Left hindlimb (tissue), 1 donor: ENCODE data around the gene FSTL4.
"Not testable (repeated sequence)": the region's sequence is repeated elsewhere in the genome, so short reads cannot be mapped to it uniquely, and the experiment has no call there.

Experiments used
- DNase-seq: peaks from one replicate; pipeline ENCODE4 v3.0.0-alpha.2; 2018

FSTL4 gene

DNA sequence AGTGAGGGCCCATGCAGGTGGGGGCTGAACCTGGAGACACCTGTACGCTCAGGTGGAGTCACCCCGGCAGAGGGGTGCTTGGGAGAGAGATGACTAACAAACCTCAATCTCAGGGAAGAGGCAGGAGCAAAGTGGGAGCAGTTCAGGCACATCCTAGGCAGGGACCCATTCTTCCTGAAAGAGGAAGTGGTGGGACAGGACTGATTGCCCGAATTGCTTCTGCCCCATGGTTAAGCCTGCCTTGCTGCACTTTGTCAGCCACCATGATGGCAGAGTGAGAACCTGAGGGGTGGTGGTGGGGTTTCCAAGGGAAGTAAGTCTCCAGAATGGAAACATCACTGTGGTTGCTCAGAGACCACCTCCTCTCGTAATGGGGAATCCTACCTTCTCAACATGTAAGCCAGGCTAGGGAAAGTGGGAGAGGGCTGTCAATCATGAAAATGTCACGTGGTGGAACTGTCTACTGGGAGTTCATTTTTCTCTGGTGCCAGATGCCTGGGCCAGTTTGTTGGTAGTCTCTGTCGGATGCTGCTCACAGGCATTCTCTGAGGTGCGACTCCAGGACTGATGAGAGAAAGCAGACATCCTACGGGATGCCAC is 410.2 kb downstream of the FSTL4 start:
- no peak for DNase-seq

DNA sequence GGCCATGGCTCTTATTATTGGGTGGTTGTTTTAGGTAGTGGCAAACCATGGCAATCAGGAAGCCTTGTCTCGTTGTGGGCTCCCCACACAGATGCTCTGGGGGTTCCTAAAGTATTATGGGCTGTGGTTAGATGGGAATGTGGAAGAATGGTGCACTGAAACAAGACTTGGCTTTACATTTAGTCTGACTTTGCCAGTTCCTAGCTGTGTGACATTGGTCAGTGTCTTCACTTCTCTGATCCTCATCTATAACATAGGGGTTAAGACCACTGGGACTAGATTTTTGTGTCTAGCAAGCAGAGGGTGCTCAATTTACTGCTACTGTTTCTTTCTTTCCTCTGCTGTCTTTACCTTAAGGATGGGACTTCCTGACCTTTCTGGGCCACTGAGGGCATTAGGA is 411.0 kb downstream of the FSTL4 start:
- DNase-seq, result no peak

DNA sequence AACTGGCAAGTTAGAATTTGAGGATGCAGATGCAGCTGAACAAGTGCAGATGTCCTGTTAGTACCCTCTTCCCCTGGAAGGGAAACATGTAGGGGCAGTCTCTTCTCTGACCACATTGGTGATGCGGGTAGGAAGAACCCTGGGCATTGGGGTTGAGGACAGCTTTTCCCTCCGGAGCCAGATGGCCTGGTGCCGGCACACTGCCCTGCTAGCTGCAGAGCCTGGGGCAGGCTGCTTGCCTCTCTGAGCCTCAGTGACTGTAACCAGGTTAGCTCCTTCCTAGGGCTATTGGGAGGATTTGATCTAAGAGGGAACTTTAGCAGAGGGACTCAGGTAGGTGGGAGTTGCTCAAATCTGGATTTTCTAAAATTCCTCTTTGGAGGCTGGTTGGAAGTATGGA is 412.1 kb downstream of the FSTL4 start:
- DNase-seq, result no peak

DNA sequence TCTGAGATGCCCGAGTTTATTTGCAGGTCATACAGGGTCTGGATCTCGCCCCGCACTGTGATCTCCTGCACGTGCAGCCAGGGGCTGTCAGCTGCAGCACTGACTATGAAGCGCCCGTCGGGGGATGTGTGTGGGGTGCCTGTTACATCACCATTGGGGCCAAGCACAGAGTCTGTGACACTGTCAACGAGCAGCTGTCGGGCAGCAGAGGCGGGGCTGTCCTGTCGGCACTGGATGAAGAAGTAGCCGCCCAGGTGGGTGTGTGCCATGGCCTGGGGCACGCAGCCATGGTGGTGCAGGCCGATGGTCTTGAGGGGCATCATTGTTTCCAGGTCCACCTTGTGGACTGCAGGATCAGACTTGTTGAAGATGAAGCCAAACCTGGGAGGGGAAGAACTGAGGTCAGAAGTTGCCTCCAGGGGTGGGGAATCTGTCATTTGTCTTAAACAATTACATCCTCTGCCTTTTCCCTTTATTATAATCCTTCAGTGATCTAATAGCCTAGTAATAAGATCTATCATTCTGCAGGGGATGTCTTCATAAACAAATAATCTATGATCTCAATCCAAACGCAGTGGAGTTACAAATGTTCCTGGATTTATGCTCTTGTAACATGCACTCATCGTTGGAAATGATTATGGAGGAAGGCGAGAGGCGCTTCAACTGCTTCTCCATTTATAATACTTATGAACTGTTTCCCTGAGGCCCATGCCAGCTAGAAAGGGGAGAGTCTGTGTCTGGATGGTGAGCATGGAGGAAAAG is 412.7 kb downstream of the FSTL4 start:
- no peak for DNase-seq

DNA sequence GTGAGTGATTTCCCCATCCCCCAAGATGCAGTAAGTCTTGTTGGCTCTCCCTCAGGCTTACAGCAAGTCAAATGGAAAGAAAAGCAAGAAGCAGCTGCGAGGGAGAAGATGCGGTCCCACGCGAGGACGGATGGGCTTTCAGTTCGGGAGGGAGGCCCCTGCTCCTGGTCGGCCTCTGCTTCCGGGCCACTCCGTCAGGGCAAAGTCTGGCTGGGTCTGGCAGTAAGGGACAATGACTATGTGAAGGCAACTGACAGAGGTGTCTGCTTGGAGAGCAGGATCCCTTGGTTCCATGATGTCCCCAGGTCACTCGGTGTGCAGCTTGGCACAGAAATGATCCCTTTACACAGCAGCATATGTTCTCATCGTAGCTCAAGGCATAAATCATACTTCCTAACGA is 413.8 kb downstream of the FSTL4 start:
- no peak for DNase-seq

DNA sequence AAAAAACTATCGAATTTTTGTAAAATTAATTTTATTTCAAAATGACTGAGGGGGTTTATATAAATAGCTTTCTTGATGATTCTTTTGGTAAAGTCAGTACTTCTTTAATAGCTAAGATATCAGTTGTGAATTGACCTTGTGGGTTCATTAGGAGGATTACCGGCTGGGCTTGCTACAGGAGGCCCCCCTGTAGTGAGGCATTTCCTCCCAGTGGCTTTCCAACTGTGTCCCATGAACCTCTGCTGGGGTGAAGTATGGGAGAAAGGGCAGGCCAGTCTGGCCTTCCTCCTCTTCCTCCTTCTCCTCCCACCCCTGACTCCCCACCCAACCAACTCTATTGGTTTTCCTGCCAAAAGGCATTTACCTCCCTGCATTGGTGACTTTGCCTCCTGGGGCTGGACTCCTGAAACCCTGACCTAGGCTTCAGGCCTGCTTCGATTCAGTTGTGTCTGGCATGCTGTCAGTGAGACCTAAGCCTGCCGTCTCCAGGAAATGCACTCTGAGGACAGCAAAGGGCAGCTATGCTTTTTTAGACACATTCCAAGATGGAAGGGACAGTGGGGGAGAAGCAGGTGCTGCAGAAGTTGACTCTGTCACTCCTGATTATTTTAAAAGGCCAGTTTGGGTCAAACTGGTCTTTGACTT is 415.8 kb downstream of the FSTL4 start:
- no peak for DNase-seq

DNA sequence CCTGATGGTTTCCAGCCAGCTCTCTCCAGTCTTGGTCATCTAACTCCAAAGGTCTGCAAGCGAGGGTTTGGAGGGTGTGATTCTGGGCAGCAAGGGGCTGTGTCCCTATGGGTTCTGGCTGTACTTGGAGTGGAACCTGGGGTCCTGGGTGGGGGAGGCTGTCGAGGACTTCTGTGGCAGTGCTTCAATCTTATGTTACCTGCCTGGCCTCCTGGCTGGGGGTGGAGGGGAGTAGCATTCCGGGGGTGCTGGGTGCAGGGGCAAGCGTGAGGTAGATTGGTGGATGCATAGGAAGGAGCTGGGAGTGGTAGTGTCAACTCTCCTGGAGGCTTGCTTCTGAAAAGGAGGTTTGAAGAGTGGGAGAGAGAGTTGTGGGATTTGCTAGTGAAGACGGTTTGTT is 417.1 kb downstream of the FSTL4 start:
- DNase-seq, result no peak

DNA sequence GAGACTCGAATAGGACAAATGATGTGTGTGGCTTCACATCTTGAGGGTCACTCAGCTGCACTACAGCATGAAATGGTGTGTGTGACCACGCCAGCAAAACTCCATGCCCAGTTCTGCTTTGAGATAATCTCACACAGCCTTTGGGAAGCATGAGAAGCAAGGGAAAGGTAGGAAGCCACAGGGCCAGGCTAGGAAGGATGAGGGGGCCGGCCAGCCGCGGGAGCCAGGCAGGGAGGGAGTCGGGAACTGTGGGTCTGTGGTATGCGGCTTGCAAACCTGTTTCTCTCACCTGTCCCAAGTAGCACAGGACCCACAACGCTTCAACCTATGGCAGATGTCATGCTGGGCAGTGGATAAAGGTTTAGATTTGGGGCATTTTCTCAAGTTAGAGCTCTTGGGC is 418.5 kb downstream of the FSTL4 start:
- DNase-seq, result no peak

DNA sequence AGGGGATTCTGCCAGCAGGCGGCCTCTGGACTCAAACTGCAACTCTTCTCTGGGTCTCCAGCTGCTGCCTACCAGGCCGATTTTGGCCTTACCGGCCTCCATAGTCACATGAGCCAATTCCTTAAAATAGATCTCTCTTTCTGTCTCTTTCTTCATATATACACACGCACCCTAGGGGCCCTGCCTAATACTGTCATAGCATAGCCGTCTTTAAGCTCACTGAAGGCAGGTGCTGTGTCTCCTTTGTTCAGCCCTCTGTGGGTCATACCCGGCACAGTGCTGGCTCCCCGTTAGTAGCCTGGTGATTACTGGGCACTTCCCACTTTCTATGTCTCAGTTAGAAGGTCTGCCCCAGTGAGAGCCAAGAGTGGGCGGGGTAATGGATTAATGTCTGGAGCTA is 419.6 kb downstream of the FSTL4 start:
- DNase-seq, result no peak

DNA sequence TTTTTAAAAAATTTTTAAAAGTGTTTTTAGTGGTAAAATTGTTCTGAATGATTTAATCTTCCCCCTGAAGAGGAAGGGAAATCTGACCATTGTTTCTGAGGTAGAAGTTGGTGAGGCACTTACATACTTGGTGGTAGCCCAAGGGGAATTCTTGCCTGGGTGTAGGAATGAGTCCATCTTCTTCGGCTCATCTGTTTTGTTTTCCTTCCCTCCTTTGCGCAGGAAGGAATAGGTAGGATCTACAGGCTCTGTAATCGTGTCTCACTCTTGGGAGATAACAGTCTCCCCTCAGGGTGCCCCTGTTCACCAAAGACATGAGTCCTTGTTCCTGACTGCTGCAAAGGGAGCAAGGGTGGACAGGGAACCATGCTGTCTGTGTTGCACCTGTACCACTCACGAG is 422.5 kb downstream of the FSTL4 start:
- no peak for DNase-seq

DNA sequence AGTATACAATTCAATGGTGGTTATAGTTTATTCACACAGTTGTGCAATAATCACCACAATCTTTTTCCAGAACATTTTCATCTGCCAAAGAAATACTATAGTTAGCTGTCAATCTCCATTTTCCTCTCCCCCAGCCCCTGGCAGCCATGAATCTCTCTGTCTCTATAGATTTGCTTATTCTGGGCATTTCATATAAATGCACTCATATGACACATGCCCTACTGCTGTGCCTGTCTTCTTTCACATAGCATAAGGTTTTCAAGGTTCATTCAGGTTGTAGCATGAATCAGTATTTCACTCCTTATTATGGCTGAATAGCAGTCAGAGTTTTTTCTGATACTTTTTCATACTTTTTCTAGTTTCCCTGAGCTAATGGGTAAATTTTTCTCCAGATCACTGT is 432.9 kb downstream of the FSTL4 start:
- no peak for DNase-seq

DNA sequence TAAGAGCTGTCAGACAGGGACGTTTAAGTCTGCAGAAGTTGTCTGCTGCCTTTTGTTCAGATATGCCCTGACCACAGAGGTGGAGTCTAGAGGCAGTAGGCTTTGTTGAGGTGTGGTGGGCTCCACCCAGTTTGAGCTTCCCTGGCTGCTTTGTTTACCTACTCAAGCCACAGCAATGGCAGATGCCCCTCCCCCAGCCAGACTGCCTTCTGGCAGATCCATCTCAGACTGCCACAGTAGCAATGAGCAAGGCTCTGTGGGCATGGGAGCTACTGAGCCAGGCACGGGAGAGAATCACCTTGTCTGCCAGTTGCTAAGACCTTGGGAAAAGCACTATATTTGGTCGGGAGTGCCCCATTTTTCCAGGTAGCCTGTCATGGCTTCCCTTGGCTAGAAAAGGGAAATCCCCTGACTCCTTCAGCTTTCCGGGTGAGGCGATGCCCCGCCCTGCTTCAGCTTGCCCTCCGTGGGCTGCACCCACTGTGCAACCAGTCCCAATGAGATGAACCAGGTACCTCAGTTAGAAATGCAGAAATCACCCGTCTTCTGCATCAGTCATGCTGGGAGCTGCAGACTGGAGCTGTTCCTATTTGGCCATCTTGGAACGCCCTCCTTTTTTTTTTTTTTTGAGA is 441.5 kb downstream of the FSTL4 start:
- DNase-seq, result not testable (repeated sequence)

DNA sequence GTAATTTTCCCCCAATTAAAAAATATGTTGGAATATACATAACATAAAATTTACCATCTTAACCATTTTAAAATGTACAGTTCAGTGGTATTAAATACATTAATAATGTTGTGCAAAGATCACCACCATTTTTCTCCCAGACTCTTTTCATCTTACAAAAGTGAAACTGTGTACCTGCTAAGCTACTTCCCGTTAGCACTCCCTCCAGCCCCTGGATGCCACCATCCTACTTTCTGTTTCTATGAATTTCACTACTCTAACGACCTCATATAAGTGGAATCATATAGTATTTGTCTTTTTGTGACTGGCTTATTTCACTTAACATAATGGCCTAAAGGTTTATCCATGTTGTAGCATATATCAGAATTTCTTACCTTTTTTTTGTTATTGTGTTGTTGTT is 447.6 kb downstream of the FSTL4 start:
- no peak for DNase-seq

DNA sequence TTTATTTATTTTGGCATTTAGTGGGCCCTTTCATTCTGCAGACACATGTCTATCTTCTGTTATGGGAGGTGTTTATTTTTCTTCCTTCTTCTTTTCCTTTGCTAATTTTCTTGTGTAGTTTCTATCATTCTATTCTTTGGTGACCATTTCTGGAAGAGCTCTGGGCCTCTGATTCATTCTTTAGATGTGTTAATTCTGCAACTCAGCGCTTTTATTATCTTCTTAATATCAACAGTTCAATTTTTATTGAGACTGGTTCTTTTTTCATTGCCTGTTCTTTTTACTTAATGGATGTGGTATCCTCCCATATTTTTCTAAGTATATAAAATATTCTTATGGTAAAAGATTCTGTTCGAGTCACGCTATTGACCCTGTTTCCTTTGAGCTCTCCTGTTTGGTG is 448.5 kb downstream of the FSTL4 start:
- DNase-seq, result no peak

DNA sequence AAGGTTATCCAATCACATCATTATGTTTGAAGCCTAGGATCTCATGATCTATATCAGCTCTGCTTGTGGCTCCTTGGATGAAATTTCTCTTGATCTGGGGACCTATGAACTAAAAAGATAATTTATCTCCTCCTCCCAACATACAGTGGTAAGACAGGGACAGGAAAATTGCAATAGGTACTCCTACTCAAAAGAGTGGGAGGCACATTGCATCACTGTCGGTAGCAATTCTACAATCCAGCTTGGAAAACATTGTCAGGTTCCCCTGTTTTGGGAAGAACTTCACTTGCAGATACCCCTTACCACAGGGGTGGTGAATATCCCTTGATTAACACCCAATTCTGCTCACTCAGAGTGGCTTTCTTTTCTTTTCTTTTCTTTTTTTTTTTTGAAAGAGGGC is 452.8 kb downstream of the FSTL4 start:
- no peak for DNase-seq

DNA sequence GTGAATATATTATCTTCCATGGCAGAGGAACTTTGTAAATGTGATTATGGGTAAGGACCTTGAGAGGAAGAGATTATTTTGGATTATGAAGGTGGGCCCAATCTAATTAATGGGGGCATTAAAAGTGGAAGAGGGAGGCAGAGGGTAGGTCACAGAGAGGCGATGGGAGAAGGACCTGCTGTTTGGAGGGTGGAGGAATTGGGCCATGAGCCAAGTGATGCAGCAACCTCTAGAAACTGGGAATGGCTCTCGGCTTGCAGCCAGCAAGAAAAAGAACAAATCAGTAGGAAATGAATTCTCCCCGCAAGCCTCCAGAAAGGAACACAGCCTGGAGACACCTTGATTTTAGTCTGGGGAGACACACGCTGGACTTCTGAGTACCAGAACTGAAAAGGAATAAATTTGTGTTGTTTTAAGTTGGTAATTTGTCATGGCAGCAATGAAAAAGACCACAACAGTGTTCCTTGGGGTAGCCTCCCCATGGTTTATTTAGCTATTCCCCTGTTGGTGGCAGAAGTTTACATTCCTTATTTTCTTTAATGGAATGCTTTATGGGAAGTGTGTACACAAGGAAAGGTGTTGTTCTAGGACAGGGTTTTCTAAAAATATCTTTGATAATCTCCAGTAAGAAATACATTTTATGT is 456.9 kb downstream of the FSTL4 start:
- no peak for DNase-seq

DNA sequence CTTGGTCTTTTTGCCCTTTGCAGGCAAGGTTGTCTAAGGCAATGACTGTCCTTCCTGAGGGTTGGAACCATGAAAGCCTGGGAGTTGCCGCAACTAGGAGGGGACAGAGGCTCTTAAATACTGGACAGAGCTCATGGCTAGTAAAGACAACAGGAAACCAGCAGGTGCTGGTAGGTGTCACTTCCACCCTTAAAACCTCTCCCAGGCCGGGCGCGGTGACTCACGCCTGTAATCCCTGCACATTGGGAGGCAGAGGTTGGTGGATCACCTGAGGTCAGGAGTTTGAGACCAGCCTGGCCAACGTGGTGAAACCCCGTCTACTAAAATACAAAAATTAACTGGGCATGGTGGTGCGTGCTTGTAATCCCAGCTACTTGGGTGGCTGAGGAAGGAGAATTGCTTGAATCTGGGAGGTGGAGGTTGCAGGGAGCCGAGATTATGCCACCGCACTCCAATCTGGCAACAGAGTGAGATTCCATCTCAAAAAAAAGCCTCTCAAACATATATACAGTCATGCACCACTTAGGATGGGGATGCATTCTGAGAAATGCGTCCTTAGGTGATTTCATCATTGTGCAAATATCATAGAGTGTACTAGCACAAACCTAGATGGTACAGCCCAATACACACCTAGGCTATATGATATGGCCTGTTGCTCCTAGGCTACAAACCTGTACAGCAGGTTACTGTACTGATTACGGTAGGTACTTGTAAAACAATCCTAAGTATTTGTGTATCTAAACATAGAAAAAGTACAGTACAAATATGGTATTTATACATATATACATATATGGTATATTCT is 457.9 kb downstream of the FSTL4 start:
- no peak for DNase-seq

DNA sequence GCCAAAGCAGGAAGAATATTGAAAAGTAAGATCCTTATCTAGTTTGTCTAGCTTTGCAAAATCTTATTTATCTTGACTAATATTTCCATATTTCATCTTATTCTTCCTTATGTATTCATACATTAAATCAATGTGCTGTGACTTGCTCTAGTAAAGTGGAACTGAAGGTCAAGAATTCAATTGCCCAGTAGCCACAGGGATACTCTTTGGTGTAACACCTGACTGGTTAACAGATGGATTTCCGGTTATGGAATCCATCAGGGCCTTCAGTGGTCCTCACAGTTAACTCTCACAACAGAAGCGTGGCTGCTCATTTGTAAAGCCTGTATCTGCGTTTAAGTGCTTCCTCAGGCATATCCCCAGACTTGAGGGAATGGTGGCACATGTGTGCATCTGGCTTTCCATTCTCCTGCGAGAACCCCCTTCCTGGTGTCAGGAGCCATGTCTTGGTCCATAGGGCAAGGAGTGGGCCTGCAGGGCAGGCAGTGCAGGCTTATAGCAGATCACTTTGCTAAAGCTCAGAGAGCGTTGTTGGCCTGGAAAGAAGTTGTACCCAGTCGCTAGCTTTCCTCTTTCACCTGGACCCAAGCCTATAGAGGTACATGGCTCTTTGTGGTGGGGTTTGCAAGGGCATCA is 461.3 kb downstream of the FSTL4 start:
- DNase-seq, result no peak

DNA sequence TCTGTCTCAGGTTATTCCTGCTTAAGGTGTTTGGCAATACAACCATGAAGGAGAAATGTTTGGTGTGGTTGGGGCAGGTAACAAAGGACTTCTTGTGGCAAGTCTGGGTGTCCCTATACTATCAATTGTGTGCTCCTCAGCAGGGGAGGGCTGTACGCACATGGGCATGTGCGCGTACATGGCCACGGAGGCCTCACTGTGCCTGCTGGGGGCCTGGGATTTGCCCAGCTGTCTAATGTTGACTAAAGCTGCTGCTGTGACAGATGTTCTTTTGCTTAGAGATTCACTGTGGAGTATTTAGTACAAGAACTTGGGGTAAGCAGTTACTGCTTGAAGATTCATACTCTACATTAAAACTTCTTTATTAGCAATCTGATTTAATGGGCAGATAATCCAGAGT is 463.0 kb downstream of the FSTL4 start:
- DNase-seq, result no peak

DNA sequence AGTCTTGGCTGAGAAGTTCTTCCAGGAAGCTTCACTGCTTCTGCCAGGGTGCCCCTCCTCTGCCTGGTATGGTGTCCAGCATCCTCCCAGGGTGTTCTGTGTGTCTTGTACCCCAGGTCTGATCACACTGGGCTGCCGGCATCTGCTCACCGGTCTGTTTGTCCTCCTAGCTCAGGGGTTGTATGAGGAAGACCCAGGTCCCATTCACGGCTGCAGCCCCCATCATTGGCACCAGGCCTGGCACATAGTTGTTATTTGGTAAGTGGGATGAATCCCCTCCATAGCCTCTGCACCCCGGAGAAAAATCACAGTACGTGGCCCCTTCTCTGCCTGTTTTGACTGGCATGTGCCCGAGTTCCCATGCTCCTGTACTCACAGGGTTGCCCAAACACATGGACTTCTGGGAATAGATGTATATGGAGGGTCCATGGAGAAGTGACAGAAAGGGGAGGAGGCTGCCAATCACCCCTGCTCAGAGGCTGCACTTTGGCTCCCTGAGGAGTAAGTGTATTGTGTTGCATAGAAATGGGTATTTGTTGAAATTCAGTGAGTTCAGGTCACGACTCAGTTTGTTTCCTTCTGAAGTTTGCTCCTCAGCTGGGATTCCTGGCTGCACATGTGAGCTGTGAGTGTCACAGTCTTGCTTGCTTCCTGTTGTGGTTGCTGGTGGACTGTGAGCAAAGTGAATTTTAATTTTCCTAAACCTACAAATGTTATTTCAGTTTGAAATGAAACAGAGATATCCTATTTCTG is 464.4 kb downstream of the FSTL4 start:
- no peak for DNase-seq

DNA sequence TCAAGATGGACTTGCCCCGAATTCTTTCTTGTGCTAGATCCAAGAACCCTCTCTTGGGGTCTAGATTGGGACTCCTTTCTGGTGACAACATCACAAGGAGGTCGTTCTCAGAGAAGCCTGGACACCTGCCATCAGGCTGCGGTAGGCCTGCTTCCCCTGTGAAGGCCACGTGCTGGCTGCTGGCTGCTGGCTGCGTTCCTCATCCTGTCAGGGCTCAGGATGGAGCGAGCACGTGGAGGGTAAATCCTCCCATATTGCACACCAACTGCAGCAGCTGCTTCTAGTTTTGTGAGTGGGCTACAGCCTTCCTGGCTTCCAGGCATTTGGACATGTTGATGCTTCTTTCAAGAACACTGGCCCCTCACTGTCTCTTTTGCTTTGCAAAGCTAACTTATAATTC is 464.9 kb downstream of the FSTL4 start:
- peak; percentile 62 for DNase-seq
